GM19455 (cell line): ENCODE data around the gene WDR27.
"Not testable (repeated sequence)": the region's sequence is repeated elsewhere in the genome, so short reads cannot be mapped to it uniquely, and the experiment has no call there.

Experiments used
- ATAC-seq: cut with Tn5 transposase; IDR thresholded peaks from one replicate; pipeline ENCODE4 v1.9.1; 2021; ENCODE audit not compliant: unreplicated experiment

WDR27 gene

DNA sequence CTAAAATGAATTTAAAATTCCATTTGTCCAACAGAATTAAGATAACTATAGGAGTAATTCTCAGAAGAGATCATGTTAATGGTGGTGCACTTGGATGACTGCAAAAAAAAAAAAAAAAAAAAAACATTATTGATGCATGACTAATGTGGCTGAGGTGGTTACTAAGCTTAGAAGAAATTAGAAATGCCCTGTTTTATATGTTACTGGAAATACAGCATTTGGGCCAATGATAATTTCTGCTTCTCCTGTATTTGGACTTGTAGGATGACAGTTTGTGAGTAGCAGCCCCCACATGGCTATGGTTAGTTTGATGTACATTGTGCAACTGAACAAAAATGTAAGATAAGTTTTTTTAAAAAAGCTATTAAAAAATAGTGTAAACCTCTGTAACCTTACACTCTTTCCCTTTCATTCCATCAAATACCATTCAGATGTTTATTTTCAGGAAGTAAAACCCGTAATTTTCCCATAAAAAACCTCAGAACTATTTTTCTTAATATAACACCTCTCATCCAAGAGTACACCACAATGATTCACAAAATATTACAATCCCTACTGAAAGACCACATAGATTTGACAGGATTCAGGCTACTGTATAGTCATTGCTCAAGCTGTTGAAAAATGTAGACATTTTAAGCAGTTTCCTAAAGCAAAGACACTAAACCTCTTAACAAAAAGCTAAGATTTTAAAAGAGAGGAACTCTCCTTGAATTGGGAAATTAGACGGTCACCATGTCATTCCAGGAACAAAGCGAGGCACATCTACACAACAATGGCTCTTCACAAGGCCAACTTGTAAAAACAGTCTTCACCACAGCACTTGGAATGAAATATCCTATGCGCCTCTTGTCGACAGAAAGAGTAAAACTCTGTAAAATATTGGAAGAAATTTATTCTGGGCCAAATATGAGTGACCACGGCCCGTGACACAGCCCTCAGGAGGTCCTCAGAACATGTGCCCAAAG, 83.0 kb downstream of the WDR27 start:
- ATAC-seq, result no peak

DNA sequence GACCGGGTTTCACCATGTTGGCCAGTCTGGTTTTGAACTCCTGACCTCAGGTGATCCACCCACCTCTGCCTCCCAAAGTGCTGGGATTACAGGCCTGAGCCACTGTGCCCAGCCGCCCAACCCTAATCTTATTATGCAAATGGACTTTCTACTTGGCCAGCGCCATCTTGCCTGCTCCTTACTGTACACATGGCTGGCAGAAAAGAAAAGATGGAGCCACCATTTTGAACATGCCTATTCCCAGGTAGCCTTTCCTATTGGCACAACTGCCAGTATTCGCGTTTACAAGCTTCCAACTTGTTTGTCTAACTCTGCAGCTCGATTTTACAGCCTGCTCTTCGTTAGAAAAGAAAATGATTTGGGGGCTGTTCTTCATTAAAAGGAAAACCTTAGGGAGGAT, 84.3 kb downstream of the WDR27 start:
- ATAC-seq, result no peak

DNA sequence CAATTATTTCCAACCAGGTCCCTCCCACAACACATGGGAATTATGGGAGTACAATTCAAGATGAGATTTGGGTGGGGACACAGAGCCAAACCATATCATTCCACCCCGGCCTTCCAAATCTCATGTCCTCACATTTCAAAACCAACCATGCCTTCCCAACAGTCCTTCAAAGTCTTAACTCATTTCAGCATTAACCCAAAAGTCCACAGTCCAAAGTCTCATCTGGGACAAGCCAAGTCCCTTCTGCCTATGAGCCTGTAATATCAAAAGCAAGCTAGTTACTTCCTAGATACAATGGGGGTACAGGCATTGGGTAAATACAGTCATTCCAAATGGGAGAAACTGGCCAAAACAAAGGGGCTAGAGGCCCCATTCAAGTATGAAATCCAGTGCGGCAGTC, 93.2 kb downstream of the WDR27 start:
- ATAC-seq, result not testable (repeated sequence)

DNA sequence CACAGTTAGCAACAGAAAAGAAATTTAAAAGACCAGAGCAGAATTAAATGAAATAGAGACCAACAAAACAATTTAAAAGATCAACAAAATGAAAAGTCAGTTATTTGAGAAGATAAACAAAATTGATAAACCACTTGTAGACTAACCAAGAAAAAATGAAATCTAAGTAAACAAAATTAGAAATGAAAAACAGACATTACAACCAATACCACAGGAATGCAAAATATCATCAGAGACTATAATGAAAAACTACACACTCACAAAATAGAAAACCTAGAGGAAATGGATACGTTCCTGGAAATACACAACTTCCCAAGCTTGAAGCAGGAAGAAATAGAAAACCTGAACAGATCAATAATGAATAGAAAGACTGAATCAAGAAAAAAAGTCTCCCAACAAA, 97.8 kb downstream of the WDR27 start:
- no peak for ATAC-seq

DNA sequence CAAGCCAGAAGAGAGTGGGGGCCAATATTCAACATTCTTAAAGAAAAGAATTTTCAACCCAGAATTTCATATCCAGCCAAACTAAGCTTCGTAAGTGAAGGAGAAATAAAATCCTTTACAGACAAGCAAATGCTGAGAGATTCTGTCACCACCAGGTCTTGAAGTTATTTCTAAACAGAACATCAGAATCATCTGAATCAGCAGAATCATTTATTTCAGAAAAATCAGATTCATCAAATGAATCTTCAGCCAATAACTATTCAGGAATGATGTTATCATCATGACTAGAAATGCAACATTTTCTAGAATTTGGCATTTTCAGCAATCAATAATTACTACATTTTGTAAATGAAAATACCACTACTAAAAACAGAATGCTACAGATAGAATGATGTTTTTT, 100.7 kb downstream of the WDR27 start:
- not testable (repeated sequence) for ATAC-seq

DNA sequence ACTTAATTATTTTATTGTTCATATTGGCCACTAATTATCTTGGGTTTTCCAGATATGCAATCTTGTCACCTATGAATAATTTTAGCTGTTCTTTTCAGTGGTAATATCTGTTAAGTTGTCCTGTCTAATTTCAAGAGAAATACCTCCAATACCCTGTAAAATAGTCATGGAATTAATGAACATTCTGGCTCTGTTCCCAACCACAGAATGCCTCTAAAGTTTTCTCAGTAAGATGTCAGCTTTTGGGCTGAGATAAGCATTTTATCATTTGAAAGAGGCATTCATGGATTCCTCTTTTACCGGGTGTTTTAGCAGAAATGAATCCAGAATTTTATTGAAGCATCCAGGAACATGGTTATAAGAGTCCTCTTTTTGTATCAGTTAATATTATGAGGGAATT, 109.3 kb downstream of the WDR27 start:
- ATAC-seq, result no peak

DNA sequence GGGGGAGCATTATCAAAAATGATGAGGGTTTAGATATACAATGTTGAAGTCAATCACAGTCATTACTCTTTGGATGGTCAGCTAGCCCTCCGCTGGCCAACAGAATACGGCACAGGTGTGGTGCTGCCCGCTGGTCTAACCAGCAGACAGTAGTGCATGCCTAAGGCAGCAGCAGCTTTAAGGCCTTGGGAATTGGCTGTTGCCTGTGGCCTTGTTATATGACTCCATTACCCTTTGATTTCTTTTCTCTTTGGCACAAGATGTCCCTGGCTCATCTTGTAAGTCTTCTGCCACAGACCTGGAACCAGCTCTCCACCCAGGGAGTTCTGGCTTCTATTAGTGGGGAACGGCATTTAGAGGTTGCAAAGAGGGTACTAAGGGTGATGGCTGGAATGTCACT, 110.2 kb downstream of the WDR27 start:
- no peak for ATAC-seq

DNA sequence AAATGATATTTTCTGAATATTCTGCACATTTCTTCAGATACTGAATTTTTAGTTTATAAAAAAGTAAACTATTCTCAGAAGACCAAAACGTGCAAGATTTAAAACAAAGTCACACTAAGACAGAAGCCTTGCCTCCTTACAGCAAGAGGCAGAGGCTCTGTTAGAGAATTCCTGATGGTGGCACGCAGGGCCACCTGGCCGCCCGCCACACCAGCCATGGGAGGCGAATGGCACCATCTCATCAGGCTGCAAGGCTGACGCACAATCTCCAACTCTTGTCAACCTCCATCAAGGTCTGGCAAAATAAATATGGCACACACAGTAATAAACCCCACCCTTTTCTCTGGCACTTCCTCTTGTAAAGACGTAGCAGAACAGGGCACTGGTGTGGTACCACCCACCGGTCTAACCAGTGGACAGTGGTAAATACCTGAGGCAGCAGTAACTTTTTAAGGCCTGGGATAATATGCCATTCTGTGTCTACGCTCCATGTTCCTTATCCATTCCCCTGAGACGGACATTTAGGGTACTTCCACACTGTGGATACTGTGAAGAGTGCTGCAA, 111.4 kb downstream of the WDR27 start:
- no peak for ATAC-seq

DNA sequence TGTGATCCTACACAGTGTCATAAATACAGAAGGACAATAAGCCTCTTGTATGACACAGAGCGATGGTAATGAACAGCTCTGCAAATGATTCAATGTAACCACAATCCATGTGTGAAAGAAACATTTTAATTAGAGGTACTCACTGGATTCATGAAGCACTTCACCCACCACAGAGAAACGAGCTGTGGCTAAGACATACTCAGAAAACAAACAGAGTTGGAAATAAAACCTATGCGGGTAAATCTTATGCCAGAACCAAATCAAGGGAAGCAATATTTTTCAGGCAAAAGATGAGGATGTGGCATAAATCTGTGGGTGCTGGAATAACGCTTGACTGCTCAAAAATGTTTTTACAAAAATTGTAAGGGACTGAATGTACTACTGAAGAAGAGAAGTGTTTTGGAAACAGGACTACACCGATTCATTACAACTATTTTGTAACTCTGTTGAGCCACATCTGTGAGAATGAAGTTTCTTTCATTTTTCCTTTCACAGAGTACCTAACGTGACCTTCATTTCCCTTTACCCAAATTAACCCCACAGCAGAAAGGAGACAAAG, 112.1 kb downstream of the WDR27 start:
- ATAC-seq, result peak; percentile 72

DNA sequence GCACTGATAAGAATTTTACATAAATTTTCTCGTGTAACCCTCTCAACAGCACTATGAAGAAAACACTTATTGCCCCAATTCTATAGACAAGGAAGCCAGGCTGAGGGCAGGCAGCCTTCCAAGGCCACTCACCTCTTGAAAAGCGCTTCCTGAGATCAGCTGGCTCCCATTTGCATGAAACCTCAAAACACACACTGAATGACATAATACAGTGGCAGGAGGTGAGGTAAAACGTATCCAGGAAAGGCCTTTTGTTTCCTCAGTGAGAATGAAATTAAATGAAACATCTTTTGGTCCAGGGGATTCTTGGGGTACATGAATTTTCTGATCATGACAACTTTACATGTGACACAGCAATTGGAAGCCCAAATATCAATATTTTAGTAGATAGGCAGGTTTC, 112.5 kb downstream of the WDR27 start:
- peak; percentile 80 for ATAC-seq

DNA sequence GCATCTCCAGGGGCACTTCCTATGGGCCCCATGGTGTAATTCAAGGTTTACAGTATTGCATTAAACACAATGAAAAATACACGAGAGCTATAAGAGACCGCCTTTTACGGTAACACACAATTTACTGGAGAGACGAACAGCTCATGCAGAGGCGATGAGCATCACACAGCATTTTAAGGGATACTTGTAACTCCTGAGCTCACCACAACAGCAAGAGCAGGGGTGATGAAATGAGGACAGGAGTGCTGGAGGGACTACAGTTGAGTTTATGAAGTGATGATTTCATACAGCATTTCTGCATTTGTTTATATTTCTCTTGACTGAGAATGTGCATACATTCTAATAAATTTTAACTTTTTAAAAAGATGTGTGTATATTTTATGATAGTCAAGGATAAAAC, 113.9 kb downstream of the WDR27 start:
- ATAC-seq, result no peak

DNA sequence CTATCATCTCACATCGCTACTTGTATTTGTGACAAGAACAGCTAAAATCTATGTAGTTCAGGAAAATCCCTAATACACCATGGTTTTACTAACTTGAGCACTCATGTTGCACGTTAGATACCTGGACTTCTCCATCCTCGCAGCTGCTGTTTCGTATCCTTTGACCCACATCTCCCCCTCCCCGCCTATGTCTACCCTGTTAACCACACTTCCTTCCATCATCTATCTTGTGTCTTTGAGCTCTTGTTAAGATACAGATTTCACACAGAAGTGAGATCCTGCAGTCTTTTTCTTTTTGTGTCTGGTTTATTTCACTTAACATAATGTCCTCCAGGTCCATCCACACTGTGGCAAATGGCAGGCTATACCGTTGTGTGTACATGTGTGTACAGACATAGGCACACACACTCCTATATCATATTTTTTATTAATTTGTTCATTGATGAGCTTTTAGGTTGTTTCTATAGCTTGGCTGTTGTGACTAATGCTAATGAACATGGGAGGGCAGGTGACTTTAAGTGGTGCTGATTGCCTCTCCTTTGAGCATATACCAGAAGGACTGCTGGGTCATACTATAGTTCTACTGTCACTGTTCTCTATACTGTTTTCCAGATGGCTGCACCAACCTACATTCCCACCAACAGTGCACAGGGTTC, 117.8 kb downstream of the WDR27 start:
- ATAC-seq, result no peak

DNA sequence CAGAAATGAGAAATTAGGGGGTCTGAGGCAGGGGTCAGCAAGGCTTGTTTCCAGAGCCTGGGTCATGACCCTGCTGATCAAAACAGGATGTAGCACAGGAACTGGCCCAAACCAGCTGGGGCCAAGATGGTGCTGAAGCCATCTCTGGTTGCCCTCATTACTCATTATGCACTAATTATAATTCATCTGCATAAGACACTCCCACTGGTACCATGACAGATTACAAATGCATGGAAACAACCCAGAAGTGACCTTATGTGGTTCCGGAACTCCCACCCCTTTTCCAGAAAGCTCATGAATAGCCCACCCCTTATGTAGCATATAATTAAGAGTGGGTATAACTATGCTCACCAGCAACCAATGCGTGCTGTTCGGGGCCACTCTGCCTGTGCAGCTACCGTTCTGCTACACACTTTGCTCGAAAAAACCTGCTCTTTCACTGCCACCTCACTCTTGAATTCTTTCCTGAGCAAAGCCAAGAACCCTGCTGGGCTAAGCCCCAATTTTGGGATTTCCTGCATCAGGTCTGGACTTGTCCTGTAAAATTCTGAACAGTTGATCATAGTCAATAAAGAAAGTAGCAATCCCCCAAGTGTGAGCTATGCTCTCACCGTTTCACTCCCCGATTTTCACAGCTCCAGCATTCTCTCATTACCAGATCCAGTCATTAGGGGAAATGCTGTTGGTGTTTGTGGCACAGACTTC, 122.3 kb downstream of the WDR27 start:
- no peak for ATAC-seq

DNA sequence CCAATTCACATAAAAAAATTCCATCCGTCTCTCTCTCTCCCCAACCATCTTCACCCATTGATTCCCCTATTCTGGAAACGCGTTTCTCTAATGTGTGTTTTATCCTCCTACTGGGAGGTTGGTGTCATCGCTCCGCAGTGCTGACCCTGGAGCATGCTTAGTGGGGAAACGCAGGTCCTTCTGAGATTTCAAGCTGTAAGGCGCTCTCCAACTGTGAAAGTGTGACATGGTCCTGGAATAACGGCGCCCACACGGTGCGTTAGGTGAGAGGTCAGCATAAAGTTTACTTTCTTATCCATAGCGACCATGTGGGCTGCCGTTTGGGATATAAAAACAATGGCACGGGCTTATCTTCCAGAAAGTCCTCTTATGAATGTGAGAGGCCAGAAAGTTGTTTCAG, 123.9 kb downstream of the WDR27 start:
- no peak for ATAC-seq

DNA sequence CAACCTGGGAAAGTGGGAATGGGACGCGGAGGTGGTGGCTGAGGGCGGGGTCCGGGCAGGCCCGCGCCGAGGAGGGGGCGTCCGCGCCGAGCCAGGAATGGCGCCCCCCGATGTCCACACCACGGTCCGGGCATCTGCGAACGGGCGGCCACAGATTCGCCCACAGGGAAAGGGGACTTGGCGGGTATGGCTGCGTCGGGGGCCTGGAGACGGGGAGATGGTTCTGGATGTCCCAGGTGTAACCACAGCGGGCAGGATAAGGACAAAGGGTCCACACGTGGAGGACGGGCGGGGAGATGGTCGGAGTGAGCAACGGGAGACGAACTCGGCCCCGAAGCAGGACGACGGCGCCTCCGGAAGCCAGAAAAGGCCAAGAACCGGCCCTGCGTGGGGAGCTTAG, 124.6 kb downstream of the WDR27 start:
- ATAC-seq, result no peak

DNA sequence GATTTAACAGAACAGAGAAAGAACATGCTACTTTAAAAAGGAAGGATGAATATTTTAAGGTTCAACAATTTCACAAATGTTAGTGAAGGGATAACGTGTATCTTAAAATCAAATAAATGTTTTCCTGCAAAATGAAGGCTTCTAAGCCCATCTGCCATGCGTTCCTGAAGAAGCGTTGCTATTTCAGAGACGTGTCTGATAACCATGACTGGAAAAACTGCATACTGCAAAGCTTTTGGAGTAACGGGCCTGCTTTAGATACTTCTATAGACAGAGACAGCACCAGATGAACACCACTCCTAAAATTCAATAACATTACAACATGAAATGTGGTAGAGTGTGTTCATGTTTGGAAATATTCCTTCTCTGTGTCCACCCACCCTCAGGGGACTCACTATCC, 126.0 kb downstream of the WDR27 start:
- ATAC-seq, result no peak

DNA sequence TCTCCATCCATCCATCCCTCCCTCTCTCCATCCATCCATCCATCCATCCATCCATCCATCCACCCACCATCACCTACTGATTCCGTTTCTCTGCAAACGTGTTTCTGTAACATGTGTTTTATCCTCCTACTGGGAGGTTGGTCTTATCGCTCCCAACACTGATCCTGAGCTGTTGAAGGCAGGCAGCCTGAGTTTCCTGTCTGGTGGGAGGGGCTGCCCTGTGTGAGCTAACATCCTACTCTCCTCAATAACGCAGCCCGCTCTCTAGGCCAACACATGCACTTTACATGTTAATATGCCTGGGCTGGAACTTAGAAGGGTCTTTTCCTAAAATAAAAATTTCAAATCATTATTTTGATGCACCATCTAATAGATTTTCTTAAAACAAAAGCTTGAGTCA, 126.5 kb downstream of the WDR27 start:
- ATAC-seq, result no peak

DNA sequence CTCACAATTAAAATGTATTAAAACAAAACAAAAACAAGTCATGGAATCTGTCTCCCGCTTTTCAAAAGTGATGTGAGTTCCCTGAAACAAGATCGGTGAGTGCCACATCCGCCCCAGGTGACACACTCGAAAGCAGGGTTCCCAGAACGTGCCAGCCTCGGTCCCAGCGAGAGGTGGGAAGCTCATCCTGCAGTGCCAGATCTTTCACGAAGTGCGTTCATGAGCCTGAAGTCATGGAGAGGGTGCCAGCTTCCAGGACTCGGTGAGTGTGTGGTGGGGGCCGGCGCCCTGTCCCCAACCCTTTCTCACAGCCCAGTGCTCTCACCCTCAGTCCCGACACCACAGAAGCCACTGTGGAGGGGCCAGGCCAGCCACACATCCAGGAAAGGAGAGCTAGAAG, 127.4 kb downstream of the WDR27 start:
- no peak for ATAC-seq

DNA sequence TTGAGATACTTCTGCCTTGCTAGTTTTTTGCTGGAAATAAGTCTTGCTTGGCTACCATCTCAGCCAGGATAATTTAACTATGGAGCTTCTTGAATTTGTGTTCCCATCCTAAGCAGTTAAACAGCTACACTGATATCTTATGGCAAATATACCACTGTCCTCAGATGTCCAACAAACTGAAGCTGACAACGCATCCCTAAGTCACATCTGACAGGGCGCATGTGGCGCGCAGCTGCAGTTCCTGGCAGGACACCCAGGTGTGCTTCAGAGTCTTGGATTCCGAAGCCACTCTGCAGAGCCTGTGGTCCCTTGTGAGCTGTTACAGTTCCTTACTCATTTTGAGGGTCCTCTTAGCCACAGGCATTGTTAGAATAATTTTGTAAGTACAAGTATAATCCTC, 127.9 kb downstream of the WDR27 start:
- no peak for ATAC-seq

DNA sequence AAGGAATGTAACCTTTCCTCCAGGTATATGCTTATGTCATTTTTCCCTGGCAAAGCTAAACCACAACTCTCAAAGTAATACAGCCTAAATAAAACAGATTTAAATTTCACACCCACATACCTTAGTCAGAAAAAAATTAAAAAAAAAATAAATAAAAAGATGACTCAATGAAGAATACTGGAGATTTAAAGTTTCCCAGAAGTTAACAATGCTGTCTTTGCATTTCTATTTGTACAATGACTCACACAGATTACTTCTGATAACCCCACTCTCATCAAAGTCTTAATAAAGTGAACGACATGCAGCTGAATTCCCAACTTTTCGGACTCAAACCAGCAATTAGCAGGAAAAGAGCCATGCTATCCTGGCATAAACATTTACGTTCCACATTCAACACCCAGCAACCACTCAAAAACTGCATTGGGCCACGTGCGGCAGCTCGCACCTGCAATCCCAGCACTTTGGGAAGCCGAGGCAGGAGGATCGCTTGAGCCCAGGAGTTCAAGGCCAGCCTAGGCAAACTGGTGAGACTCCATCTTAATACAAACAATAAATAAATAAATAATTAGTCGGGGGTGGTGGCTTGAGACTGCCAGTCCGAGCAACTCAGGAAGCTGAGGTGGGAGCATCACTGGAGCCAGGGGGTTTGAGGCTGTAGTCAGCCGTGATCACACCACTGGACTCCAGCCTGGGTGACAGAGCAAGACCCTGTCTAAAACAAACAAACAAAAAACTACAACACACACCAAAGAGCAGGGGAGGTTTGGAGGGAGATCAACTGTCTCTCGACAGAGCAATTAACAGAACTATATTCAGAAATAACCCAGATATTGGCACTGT, 130.5 kb downstream of the WDR27 start:
- no peak for ATAC-seq
